NT2/D1 (cell line): ENCODE results near the gene RNLS.
A peak's percentile ranks its signal among the peaks of the same experiment; 100 is the strongest.

Experiments
- DNase-seq: peaks from one replicate; pipeline ENCODE4 v3.0.0-alpha.2; 2011; ENCODE audit warnings: low read depth, low spot score
- H3K27me3 ChIP-seq: 2 replicates; pipeline ENCODE4 v1.6.0; 2011; ENCODE audit warnings: mild to moderate bottlenecking; ENCODE audit not compliant: insufficient read length, insufficient read depth
- H3K36me3 ChIP-seq: 2 replicates; pipeline ENCODE4 v1.6.1; 2011; ENCODE audit warnings: mild to moderate bottlenecking, low read length, mixed read lengths; ENCODE audit not compliant: insufficient read depth, insufficient read length
- H3K4me1 ChIP-seq: 2 replicates; pipeline ENCODE4 v1.5.1; 2011; ENCODE audit not compliant: insufficient read depth, insufficient read length
- H3K4me3 ChIP-seq: 2 replicates; pipeline ENCODE4 v1.5.1; 2011; ENCODE audit warnings: low read depth; ENCODE audit not compliant: insufficient read length
- H3K9ac ChIP-seq: 2 replicates; pipeline ENCODE4 v1.6.0; 2011; ENCODE audit warnings: low read depth; ENCODE audit not compliant: insufficient read length
- H3K9me3 ChIP-seq: 2 replicates; pipeline ENCODE4 v1.5.1; 2011; ENCODE audit warnings: mild to moderate bottlenecking, low read length; ENCODE audit not compliant: insufficient read depth
- SUZ12 ChIP-seq: IDR thresholded peaks from 2 replicates; pipeline ENCODE4 v1.6.1; 2011; ENCODE audit not compliant: insufficient read length, insufficient read depth; ENCODE audit errors: extremely low read depth
- YY1 ChIP-seq: IDR thresholded peaks from 2 replicates; pipeline ENCODE4 v1.6.1; 2011; ENCODE audit not compliant: insufficient read length, insufficient read depth
- ZNF274 ChIP-seq: IDR thresholded peaks from 2 replicates; pipeline ENCODE4 v1.6.1; 2011; ENCODE audit warnings: mild to moderate bottlenecking, low read depth, low read length

Gene RNLS

GRCh38 chr10:88423732-88424131 lies 159.4 kb downstream of the RNLS start:
- H3K4me1 ChIP-seq, result no peaks in the 10 kb centered on the region
- no peak overlapping the region for H3K4me3 ChIP-seq
- H3K9ac ChIP-seq, result no peak overlapping the region
- H3K27me3 ChIP-seq, result no peaks in the 10 kb centered on the region
- no peak for DNase-seq
- no peaks in the 10 kb centered on the region for H3K9me3 ChIP-seq
- H3K36me3 ChIP-seq, result no peaks in the 10 kb centered on the region
- TF ChIP-seq YY1, result no peak
- TF ChIP-seq SUZ12, result no peak
- TF ChIP-seq ZNF274, result no peak

- TF ChIP-seq ZNF274, result no peak
- no peak for TF ChIP-seq SUZ12
- TF ChIP-seq YY1, result no peak
- no peak overlapping the region for H3K9ac ChIP-seq
- H3K36me3 ChIP-seq, result no peaks in the 10 kb centered on the region
- H3K4me1 ChIP-seq, result no peaks in the 10 kb centered on the region
- no peak overlapping the region for H3K4me3 ChIP-seq
- H3K9me3 ChIP-seq, result no peaks in the 10 kb centered on the region
- DNase-seq, result no peak
- no peaks in the 10 kb centered on the region for H3K27me3 ChIP-seq
Measured at GRCh38 chr10:88421590-88421989, 161.5 kb downstream of the RNLS start.

- Histone ChIP-seq H3K4me3 (no peak overlapping the region), H3K36me3 (no peaks in the 10 kb centered on the region), H3K9me3 (no peaks in the 10 kb centered on the region), H3K9ac (no peak overlapping the region), H3K27me3 (no peaks in the 10 kb centered on the region), H3K4me1 (no peaks in the 10 kb centered on the region)
- no peak for DNase-seq
- TF ChIP-seq SUZ12 (no peak), ZNF274 (no peak), YY1 (no peak)
Measured at GRCh38 chr10:88418871-88419270, 164.2 kb downstream of the RNLS start.

GRCh38 chr10:88417387-88418030 lies 165.6 kb downstream of the RNLS start:
- no peak for DNase-seq
- no peak for TF ChIP-seq ZNF274
- TF ChIP-seq YY1, result no peak
- no peak for TF ChIP-seq SUZ12

GRCh38 chr10:88416801-88417200 lies 166.3 kb downstream of the RNLS start:
- H3K9ac ChIP-seq, result no peak overlapping the region
- H3K4me3 ChIP-seq, result no peak overlapping the region

More at GRCh38 chr10:88417387-88418030, 165.6 kb downstream of the RNLS start:
- Histone ChIP-seq H3K9me3 (no peaks in the 10 kb centered on the region), H3K4me1 (no peaks in the 10 kb centered on the region), H3K36me3 (no peaks in the 10 kb centered on the region), H3K9ac (no peak overlapping the region), H3K27me3 (no peaks in the 10 kb centered on the region), H3K4me3 (no peak overlapping the region)

GRCh38 chr10:88415533-88416130 lies 167.5 kb downstream of the RNLS start:
- H3K27me3 ChIP-seq, result no peaks in the 10 kb centered on the region
- DNase-seq, result peak; percentile 15
- H3K4me1 ChIP-seq, result no peaks in the 10 kb centered on the region
- no peaks in the 10 kb centered on the region for H3K36me3 ChIP-seq
- no peak overlapping the region for H3K9ac ChIP-seq
- no peaks in the 10 kb centered on the region for H3K9me3 ChIP-seq
- TF ChIP-seq ZNF274 (no peak), SUZ12 (no peak), YY1 (no peak)
- no peak overlapping the region for H3K4me3 ChIP-seq

More at GRCh38 chr10:88416801-88417200, 166.3 kb downstream of the RNLS start:
- H3K27me3 ChIP-seq, result no peaks in the 10 kb centered on the region
- no peaks in the 10 kb centered on the region for H3K4me1 ChIP-seq
- no peaks in the 10 kb centered on the region for H3K36me3 ChIP-seq
- no peak for DNase-seq
- H3K9me3 ChIP-seq, result no peaks in the 10 kb centered on the region
- TF ChIP-seq SUZ12, result no peak
- no peak for TF ChIP-seq YY1
- TF ChIP-seq ZNF274, result no peak

GRCh38 chr10:88413412-88413811 lies 169.7 kb downstream of the RNLS start:
- H3K4me3 ChIP-seq, result no peak overlapping the region
- H3K4me1 ChIP-seq, result no peaks in the 10 kb centered on the region
- H3K9ac ChIP-seq, result no peak overlapping the region
- H3K9me3 ChIP-seq, result no peaks in the 10 kb centered on the region
- no peaks in the 10 kb centered on the region for H3K27me3 ChIP-seq
- DNase-seq, result no peak
- no peaks in the 10 kb centered on the region for H3K36me3 ChIP-seq
- TF ChIP-seq YY1 (no peak), ZNF274 (no peak), SUZ12 (no peak)
